HG03342 (cell line): ENCODE data around the gene GJE1.

Experiments used
- ATAC-seq: cut with Tn5 transposase; IDR thresholded peaks from one replicate; pipeline ENCODE4 v1.9.1; 2021; ENCODE audit warnings: mild to moderate bottlenecking, moderate library complexity; ENCODE audit not compliant: unreplicated experiment

GJE1 gene

GRCh38 chr6:142162780-142163179 is 30.1 kb downstream of the GJE1 start:
- ATAC-seq, result no peak

- ATAC-seq, result no peak
Measured at GRCh38 chr6:142165227-142165626, 32.5 kb downstream of the GJE1 start.

DNA sequence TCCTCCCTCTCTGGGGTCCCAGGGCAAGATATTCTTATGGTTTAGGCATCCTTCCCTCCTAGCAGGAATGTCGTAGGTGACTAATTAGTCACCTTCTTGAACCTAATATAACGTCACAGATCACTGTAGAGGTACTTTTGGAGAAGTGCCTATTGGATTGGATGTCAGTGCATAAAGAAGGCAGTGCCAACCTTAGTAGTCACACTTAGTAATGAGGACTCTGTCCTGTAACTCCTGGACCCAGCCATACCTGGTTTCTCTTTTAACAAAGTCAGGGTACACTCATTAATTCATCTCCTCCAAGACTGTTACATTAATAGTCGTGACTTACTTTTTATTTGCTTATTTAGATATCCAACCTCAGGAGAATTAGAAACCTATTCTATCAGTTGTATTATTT is 34.3 kb downstream of the GJE1 start:
- no peak for ATAC-seq

DNA sequence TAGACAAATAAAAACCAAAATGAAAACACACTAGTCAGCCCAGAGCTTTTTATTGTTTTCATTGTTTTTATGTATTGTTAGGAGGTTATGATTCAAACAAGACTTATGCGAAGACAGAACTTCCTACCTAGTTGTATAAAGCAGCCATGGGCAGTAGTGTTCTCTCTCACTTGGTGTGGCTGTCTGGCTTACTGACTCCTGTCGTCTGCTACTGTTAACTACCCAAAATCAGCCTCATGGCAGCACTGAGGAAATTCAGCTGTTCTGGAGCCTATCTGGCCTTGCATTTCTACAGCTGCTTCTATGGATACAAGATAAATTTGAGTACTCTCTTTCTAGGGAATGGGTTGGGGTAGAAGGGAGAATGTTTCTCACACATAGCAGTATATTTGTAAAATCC is 34.8 kb downstream of the GJE1 start:
- no peak for ATAC-seq

DNA sequence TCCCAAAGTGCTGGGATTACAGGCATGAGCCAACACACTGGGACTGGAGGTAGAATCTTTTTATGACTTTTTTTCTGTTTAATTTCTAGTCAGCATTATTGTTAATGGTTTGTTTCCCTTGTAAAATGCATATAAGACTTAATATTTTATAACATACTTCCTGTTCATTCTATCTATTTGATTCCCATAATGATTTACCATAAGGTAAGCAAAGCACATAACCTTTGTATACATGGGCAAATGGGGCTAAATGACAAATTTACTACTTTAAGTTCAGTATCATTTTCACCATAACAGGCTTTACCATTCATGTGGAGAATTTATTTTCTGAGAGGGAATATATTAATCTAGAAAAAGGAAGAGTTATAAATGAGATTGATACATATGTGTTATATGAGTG is 38.6 kb downstream of the GJE1 start:
- ATAC-seq, result no peak

- ATAC-seq, result no peak
Measured at GRCh38 chr6:142172758-142173157, 40.0 kb downstream of the GJE1 start.

- no peak for ATAC-seq
Measured at GRCh38 chr6:142173980-142174379, 41.3 kb downstream of the GJE1 start.

- no peak for ATAC-seq
Measured at GRCh38 chr6:142174703-142175102, 42.0 kb downstream of the GJE1 start.

GRCh38 chr6:142178129-142178528 is 45.4 kb downstream of the GJE1 start:
- no peak for ATAC-seq

- ATAC-seq, result no peak
Measured at GRCh38 chr6:142182004-142182403, 49.3 kb downstream of the GJE1 start.

DNA sequence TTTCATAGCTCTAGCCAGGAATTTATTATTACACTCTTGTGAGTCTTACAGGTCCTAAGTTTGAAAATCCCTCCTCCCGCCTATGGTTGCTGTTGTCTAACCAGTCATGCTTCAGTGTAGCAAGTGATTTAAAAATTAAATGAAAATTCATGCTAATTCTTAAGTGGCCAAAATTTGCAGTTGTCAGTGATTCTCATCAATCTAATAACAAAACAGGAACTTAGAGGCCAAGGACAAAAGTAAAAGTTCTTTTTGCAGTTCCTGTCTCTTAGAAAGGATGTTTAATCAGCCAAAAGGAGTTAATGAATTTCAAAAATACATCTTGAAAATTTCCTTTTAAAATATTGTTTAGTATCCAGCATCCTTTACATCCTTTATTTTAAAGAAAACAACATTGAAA is 50.6 kb downstream of the GJE1 start:
- no peak for ATAC-seq

GRCh38 chr6:142184307-142184706 is 51.6 kb downstream of the GJE1 start:
- no peak for ATAC-seq
